Mucosa of descending colon (tissue), 3 donors: ENCODE data around the gene LRP2. TPM values are rescaled to one million over a fixed set of nuclear protein-coding genes. Genes with fewer than 3 reads are reported as not detected.

Experiments
- ATAC-seq: fragments of 200-7000 bp; cut with Tn5 transposase; one replicate; pipeline ENCODE4 v1.9.1; 2020; ENCODE audit warnings: mild to moderate bottlenecking, moderate library complexity
- DNase-seq, 3 donors: peaks; one replicate each; pipeline ENCODE4 v3.0.0-alpha.2; 2020
- H3K36me3 ChIP-seq: fragments of 200-600 bp; one replicate; pipeline ENCODE4 v1.8.0; 2021; ENCODE audit warnings: low read depth, mild to moderate bottlenecking
- H3K4me1 ChIP-seq: fragments of 200-600 bp; one replicate; pipeline ENCODE4 v1.8.0; 2021; ENCODE audit warnings: low read depth, mild to moderate bottlenecking
- H3K4me3 ChIP-seq: fragments of 200-600 bp; one replicate; pipeline ENCODE4 v1.8.0; 2021; ENCODE audit warnings: mild to moderate bottlenecking
- H3K9me3 ChIP-seq: fragments of 200-600 bp; one replicate; pipeline ENCODE4 v1.8.0; 2021; ENCODE audit warnings: mild to moderate bottlenecking
- intact Hi-C, 2 donors: fragments of 100-400 bp; cut with DNase I in 1 of 2; cut with micrococcal nuclease in 1 of 2; formaldehyde crosslinking; loops; one replicate each; pipeline versions ENCODE4 v1.11.0 to v1.11.1; 2022; cut with DNase I, micrococcal nuclease
- total RNA-seq, 3 donors: library from RNA; stranded (reverse); fragmentation: NEBNext Ultra II Directional in 2 of 3; extraction: Animal tissue kit (Norgen Biotek cat#: 25700) in 2 of 3; gene quantifications; one replicate each; pipeline versions ENCODE4 v1.2.1 to v1.2.4, GENCODE V29; 2021 to 2023
- TF ChIP-seq, protein P1 (sequence below): fragments of 200-600 bp; IDR thresholded peaks from one replicate; pipeline ENCODE4 v1.8.0; 2022; ENCODE audit warnings: antibody characterized with exemption, mild to moderate bottlenecking
- donor health status: DM: no; HTN: no; CAD: no; lungs with moderate emphysema.
- donor health status: DM: no; HTN: no; CAD: no.
- donor health status: DM: no; HTN: yes; CAD: no.

LRP2 gene
- total RNA-seq, 3 donors from 2014 or later, result 0.06 TPM; not detected in 2

DNA sequence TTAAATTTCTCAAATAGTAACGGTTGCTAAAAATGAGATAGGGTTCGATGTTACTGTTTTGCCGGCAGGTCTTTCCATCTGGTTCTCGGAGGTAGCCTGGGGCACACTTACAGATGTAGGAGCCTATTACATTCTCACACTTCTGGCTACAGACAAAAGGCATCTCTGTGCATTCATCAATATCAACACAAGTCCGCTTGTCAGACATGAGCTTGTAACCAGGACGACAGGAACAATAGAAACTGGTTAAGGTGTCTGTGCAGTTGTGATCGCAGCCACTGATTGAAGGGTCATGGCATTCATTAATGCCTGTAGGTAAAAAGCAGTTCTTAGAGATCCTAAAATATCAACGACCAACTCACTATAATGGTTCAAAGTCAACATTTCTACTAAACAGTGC lies 176.6 kb downstream of the LRP2 start:
- Histone ChIP-seq H3K4me1 (no peaks in the 10 kb centered on the region), H3K4me3 (no peak overlapping the region), H3K36me3 (no peaks in the 10 kb centered on the region), H3K9me3 (no peaks in the 10 kb centered on the region)
- TF ChIP-seq, protein P1, sequence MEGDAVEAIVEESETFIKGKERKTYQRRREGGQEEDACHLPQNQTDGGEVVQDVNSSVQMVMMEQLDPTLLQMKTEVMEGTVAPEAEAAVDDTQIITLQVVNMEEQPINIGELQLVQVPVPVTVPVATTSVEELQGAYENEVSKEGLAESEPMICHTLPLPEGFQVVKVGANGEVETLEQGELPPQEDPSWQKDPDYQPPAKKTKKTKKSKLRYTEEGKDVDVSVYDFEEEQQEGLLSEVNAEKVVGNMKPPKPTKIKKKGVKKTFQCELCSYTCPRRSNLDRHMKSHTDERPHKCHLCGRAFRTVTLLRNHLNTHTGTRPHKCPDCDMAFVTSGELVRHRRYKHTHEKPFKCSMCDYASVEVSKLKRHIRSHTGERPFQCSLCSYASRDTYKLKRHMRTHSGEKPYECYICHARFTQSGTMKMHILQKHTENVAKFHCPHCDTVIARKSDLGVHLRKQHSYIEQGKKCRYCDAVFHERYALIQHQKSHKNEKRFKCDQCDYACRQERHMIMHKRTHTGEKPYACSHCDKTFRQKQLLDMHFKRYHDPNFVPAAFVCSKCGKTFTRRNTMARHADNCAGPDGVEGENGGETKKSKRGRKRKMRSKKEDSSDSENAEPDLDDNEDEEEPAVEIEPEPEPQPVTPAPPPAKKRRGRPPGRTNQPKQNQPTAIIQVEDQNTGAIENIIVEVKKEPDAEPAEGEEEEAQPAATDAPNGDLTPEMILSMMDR, result no peak
- ATAC-seq (no peak), DNase-seq (no peak)
- intact Hi-C loops, result no loop called here

DNA sequence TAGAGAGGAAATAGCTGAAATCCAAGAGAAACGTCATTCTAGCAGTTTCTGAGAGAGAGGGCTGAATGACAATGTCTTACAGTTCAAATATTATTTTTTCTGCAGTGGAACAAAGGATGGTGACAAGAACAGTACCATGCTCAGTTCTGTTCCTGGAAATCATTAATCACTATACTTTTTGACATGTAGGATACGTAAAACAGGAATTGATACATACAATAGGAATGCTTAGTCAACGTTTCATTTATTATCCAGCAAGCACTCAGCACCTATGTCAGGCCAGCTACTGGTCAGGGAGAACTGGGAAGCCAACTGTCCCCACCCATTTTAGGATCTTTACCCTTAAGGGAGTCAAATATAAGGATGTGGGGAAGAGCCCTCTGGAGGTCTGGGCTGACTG lies 178.3 kb downstream of the LRP2 start:
- H3K9me3 ChIP-seq, result no peaks in the 10 kb centered on the region
- TF ChIP-seq, protein P1, result no peak
- no peaks in the 10 kb centered on the region for H3K36me3 ChIP-seq
- H3K4me3 ChIP-seq, result no peak overlapping the region
- no peak for DNase-seq
- no peak for ATAC-seq
- intact Hi-C loops, result no loop called here
- no peaks in the 10 kb centered on the region for H3K4me1 ChIP-seq

DNA sequence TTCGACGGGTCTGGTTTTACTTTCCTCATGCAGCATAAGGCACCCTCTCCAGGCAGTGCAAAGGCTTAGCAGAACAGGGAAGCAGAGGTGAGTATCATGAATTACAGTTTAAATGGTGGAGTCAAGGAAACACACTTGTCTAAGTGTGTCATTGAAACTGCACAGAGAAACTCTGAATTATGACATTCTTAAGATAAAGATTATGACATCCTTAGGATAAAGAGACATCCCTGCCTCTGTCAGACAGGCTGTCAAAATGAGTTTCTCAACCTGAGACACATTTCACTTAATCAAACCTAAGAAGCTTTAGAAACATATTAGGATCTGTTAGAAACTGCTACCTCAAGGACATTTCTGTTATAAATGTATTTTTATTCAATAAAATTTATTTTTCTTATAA lies 179.8 kb downstream of the LRP2 start:
- no peak for DNase-seq
- Histone ChIP-seq H3K9me3 (no peaks in the 10 kb centered on the region), H3K4me3 (no peak overlapping the region), H3K4me1 (no peaks in the 10 kb centered on the region), H3K36me3 (no peaks in the 10 kb centered on the region)
- no peak for ATAC-seq
- intact Hi-C loops, result no loop called here
- TF ChIP-seq, protein P1, result no peak

DNA sequence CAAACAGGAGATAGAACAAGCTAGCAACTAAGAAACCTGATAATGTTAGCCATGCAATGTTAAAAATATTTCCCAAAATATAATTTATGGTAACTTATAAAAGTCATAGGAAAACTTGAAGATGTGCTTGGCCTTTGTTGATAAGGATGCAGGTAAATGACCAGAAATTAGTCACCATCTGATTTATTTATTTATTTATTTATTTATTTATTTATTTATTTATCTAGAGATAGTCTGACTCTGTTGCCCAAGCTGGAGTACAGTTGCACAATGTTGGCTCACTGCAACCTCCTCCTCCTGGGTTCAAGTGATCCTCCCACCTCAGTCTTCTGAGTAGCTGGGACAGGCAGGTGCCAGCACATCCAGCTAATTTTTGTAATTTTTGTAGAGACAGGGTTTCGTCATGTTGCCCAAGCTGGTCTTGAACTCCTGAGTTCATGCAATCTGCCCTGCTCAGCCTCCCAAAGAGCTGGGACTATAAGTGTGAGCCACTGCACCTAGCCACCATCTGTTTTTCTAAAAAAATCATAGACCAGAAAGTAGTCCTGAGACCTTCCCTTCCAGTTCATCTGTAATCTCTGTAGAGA lies 183.4 kb downstream of the LRP2 start:
- Histone ChIP-seq H3K4me3 (no peak overlapping the region), H3K4me1 (no peaks in the 10 kb centered on the region), H3K36me3 (no peaks in the 10 kb centered on the region), H3K9me3 (no peaks in the 10 kb centered on the region)
- TF ChIP-seq, protein P1, result no peak
- DNase-seq (no peak), ATAC-seq (no peak)
- intact Hi-C loops, result no loop called here

DNA sequence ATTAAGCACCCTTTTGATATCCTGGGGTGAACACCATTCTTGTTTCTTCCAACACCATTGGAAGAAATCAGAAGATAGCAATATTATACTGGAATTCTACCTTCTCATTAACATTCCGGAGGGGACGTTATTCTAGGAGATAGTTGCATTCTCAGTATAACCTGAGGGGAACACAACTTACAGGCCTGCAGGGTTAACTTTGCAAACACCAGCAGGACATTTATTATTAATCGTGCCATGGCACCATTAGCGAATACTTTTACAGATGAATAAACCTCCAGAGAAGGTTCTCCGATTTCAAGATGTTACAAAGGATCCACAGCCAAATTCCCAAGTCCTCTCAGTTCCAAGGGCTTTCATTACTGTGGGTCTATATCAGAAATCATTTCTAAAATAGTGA lies 184.0 kb downstream of the LRP2 start:
- H3K4me1 ChIP-seq, result no peaks in the 10 kb centered on the region
- DNase-seq (no peak), ATAC-seq (no peak)
- no peaks in the 10 kb centered on the region for H3K9me3 ChIP-seq
- TF ChIP-seq, protein P1, result no peak
- intact Hi-C loops, result no loop called here
- H3K36me3 ChIP-seq, result no peaks in the 10 kb centered on the region
- H3K4me3 ChIP-seq, result no peak overlapping the region

DNA sequence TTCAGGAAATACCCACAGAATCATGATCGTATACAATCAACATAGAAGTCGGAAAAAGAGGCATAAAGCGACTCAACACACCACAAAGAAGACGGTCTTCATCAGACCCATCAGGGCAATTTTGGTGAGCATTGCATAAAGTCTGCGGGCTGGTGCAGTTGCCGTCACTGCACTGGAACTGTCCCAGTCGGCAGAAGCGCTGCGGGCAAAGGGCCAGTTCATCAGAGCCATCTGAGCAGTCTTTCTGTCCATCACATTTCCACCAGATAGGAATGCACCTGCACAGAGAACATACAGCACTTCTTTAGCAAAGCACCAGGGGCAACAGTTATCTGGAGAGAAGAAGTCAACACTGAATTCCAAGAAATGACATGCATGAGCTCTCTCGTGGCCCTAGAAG lies 187.2 kb downstream of the LRP2 start:
- TF ChIP-seq, protein P1, result no peak
- H3K4me1 ChIP-seq, result no peaks in the 10 kb centered on the region
- intact Hi-C loops, result no loop called here
- no peak for DNase-seq
- ATAC-seq, result no peak
- H3K9me3 ChIP-seq, result no peaks in the 10 kb centered on the region
- no peaks in the 10 kb centered on the region for H3K36me3 ChIP-seq
- H3K4me3 ChIP-seq, result no peak overlapping the region
